MM.1S (cell line): ENCODE measurements around the gene PBX3.

ENCODE experiments used
- DNase-seq: peaks from one replicate; pipeline ENCODE4 v3.0.0-alpha.2; 2015
- H2AFZ ChIP-seq: fragments of 300-600 bp; sonication (generic); 2 replicates; pipeline ENCODE4 v1.6.0; 2016; ENCODE audit warnings: antibody characterized with exemption, low read length
- H3F3A ChIP-seq: fragments of 300-600 bp; sonication (generic); 2 replicates; pipeline ENCODE4 v1.6.1; 2016; ENCODE audit warnings: mild to moderate bottlenecking, antibody characterized with exemption, low read length, moderate library complexity, mixed read lengths; ENCODE audit not compliant: insufficient read depth
- H3K27ac ChIP-seq: fragments of 300-600 bp; sonication (generic); 2 replicates; pipeline ENCODE4 v1.5.1; 2016; ENCODE audit warnings: mild to moderate bottlenecking, low read length
- H3K27me3 ChIP-seq: fragments of 300-600 bp; sonication (generic); replicated peaks from 2 replicates; pipeline ENCODE4 v1.6.0; 2016; ENCODE audit warnings: low read length; ENCODE audit not compliant: insufficient read depth
- H3K36me3 ChIP-seq: fragments of 300-600 bp; sonication (generic); replicated peaks from 2 replicates; pipeline ENCODE4 v1.6.1; 2016; ENCODE audit warnings: mild to moderate bottlenecking, low read length, mixed read lengths; ENCODE audit not compliant: insufficient read depth
- H3K4me1 ChIP-seq: fragments of 300-600 bp; sonication (generic); 2 replicates; pipeline ENCODE4 v1.6.1; 2016; ENCODE audit warnings: low read length, mixed read lengths
- H3K4me2 ChIP-seq: fragments of 300-600 bp; sonication (generic); 2 replicates; pipeline ENCODE4 v1.6.0; 2016; ENCODE audit warnings: low read depth, low read length
- H3K4me3 ChIP-seq: fragments of 300-600 bp; sonication (generic); 2 replicates; pipeline ENCODE4 v1.5.1; 2016; ENCODE audit warnings: low read length, mixed read lengths
- H3K79me2 ChIP-seq: fragments of 300-600 bp; sonication (generic); 2 replicates; pipeline ENCODE4 v1.6.1; 2016; ENCODE audit warnings: mixed run types, low read length, mixed read lengths
- H3K9ac ChIP-seq: fragments of 300-600 bp; sonication (generic); 2 replicates; pipeline ENCODE4 v1.6.1; 2016; ENCODE audit warnings: low read length, mixed read lengths
- H3K9me2 ChIP-seq: fragments of 300-600 bp; sonication (generic); replicated peaks from 2 replicates; pipeline ENCODE4 v1.6.1; 2016; ENCODE audit warnings: mild to moderate bottlenecking, low read length, mixed read lengths; ENCODE audit not compliant: insufficient read depth
- H3K9me3 ChIP-seq: fragments of 300-600 bp; sonication (generic); replicated peaks from 2 replicates; pipeline ENCODE4 v1.6.1; 2016; ENCODE audit warnings: mild to moderate bottlenecking, low read length, mixed read lengths; ENCODE audit not compliant: insufficient read depth
- H4K20me1 ChIP-seq: fragments of 300-600 bp; sonication (generic); 2 replicates; pipeline ENCODE4 v1.6.1; 2016; ENCODE audit warnings: mild to moderate bottlenecking, low read length, moderate library complexity, mixed read lengths; ENCODE audit not compliant: insufficient read depth
- EZH2 ChIP-seq: fragments of 300-600 bp; sonication (generic); optimal IDR thresholded peaks from 2 replicates; pipeline ENCODE3; 2017; ENCODE audit warnings: low read depth, mild to moderate bottlenecking, antibody characterized with exemption, low read length, mixed read lengths
- EZH2phosphoT487 ChIP-seq: fragments of 300-600 bp; sonication (generic); IDR thresholded peaks from 2 replicates; pipeline ENCODE4 v1.6.1; 2018; ENCODE audit warnings: antibody characterized with exemption, low read length
- TF ChIP-seq, protein P1 (sequence below): fragments of 300-600 bp; sonication (generic); IDR thresholded peaks from 2 replicates; pipeline ENCODE4 v1.5.1; 2016; ENCODE audit warnings: antibody characterized with exemption, low read length, mixed read lengths

Gene PBX3

DNA sequence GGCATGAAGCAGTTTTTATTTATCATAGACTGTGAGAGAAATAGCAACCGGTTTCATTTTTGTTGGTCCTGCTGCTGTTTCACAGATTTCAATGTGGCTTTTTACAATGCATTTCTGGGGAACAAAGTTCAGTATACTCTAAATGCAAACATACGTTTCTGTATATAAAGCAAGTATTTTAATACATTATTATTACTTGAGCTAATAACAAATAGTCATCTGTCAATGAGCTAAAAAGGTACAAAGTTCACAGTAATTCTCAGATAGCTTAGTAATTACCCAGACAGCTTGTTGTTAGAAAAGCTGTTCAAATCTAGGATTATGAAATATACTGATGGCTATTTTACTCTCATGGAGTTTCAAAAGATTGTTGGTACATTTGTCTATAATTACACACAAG, 50.8 kb downstream of the PBX3 start:
- Histone ChIP-seq H3K4me3 (no peak overlapping the region), H3K4me2 (peak overlapping the region; percentile 42), H3K36me3 (no peaks in the 10 kb centered on the region), H4K20me1 (no peaks in the 10 kb centered on the region), H3K9ac (no peak overlapping the region), H3K79me2 (0 out of 2 replicates have a peak, but pooled peaks cover 3% of the 10 kb centered on the region), H2AFZ (no peak overlapping the region), H3K9me2 (no peaks in the 10 kb centered on the region), H3K9me3 (no peaks in the 10 kb centered on the region), H3F3A (no peaks in the 10 kb centered on the region), H3K27me3 (no peaks in the 10 kb centered on the region), H3K27ac (no peak overlapping the region), H3K4me1 (no peaks in the 10 kb centered on the region)
- DNase-seq = no peak
- TF ChIP-seq, protein P1, sequence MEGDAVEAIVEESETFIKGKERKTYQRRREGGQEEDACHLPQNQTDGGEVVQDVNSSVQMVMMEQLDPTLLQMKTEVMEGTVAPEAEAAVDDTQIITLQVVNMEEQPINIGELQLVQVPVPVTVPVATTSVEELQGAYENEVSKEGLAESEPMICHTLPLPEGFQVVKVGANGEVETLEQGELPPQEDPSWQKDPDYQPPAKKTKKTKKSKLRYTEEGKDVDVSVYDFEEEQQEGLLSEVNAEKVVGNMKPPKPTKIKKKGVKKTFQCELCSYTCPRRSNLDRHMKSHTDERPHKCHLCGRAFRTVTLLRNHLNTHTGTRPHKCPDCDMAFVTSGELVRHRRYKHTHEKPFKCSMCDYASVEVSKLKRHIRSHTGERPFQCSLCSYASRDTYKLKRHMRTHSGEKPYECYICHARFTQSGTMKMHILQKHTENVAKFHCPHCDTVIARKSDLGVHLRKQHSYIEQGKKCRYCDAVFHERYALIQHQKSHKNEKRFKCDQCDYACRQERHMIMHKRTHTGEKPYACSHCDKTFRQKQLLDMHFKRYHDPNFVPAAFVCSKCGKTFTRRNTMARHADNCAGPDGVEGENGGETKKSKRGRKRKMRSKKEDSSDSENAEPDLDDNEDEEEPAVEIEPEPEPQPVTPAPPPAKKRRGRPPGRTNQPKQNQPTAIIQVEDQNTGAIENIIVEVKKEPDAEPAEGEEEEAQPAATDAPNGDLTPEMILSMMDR = no peak
- TF ChIP-seq EZH2 = no peak
- no peak for TF ChIP-seq EZH2phosphoT487

DNA sequence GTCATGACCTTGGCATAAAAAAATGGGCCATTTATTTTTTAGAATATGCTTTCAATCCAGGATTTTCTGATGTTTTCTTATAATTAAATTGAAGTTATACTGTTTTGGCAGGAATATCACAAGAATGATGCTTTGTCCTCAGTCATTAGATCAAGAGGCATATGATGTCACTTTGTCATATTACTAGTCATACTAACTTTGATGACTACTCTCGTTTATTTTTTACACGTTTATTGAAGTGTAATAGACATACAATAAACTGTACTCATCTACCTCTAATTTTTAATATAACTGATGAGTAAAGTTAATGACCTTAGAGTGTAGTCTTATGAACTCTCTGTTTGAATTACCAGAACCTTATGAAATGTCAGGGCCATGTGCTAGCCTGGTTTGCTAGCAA, 56.4 kb downstream of the PBX3 start:
- no peak for TF ChIP-seq EZH2
- no peak for TF ChIP-seq EZH2phosphoT487
- TF ChIP-seq, protein P1 = no peak
- DNase-seq = no peak

DNA sequence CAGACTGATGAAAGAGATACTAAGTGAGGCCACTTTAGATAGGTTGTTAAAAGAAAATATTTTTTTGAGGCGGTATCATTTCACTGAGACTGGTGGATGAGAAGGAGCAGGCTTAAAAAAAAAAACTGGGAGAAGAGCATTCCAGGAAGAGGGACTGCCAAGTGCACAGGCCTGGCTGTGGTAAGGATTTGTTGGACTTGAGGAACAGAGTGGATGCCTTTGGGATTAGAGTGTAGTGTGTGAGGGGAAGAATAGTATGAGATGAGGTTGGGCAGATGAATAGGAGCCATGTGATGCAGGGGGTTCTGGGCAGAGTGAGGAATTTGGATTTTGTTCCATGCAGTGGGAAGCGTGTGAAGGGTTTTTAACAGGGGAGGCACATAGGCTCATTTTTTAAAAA, 57.9 kb downstream of the PBX3 start:
- DNase-seq = no peak
- no peak overlapping the region for H3K4me2 ChIP-seq

More for the DNA sequence above, 56.4 kb downstream of the PBX3 start:
- H3K79me2 ChIP-seq = no peaks in the 10 kb centered on the region
- no peak overlapping the region for H2AFZ ChIP-seq
- no peak overlapping the region for H3K27ac ChIP-seq
- no peaks in the 10 kb centered on the region for H3K27me3 ChIP-seq
- no peaks in the 10 kb centered on the region for H3K9me3 ChIP-seq
- H3K4me2 ChIP-seq = no peak overlapping the region
- no peak overlapping the region for H3K9ac ChIP-seq
- H4K20me1 ChIP-seq = no peaks in the 10 kb centered on the region
- no peaks in the 10 kb centered on the region for H3K36me3 ChIP-seq
- no peaks in the 10 kb centered on the region for H3K4me1 ChIP-seq
- no peaks in the 10 kb centered on the region for H3K9me2 ChIP-seq
- no peak overlapping the region for H3K4me3 ChIP-seq
- H3F3A ChIP-seq = no peaks in the 10 kb centered on the region

More for the DNA sequence above, 57.9 kb downstream of the PBX3 start:
- H3K27ac ChIP-seq = no peak overlapping the region
- no peak overlapping the region for H3K4me3 ChIP-seq
- H4K20me1 ChIP-seq = no peaks in the 10 kb centered on the region
- no peaks in the 10 kb centered on the region for H3F3A ChIP-seq
- no peaks in the 10 kb centered on the region for H3K36me3 ChIP-seq
- no peak for TF ChIP-seq EZH2
- no peak for TF ChIP-seq EZH2phosphoT487
- TF ChIP-seq, protein P1 = no peak
- H3K9me3 ChIP-seq = no peaks in the 10 kb centered on the region
- no peaks in the 10 kb centered on the region for H3K27me3 ChIP-seq
- no peaks in the 10 kb centered on the region for H3K79me2 ChIP-seq
- no peak overlapping the region for H3K9ac ChIP-seq
- no peaks in the 10 kb centered on the region for H3K9me2 ChIP-seq
- H2AFZ ChIP-seq = no peak overlapping the region
- H3K4me1 ChIP-seq = no peaks in the 10 kb centered on the region
